Loucy (cell line): ENCODE data around the gene RBFOX2.
A peak's percentile ranks its signal among the peaks of the same experiment; 100 is the strongest.

Experiments
- H2AFZ ChIP-seq: fragments of 200-600 bp; sonication (generic); 2 replicates; pipeline ENCODE4 v1.6.0; 2016; ENCODE audit warnings: antibody characterized with exemption, mild to moderate bottlenecking, low read length, moderate library complexity
- H3F3A ChIP-seq: fragments of 200-600 bp; 2 replicates; pipeline ENCODE4 v1.6.0; 2016; ENCODE audit warnings: antibody characterized with exemption, low read depth, mild to moderate bottlenecking
- H3K27me3 ChIP-seq: fragments of 200-600 bp; sonication (generic); 2 replicates; pipeline ENCODE4 v1.6.1; 2014; ENCODE audit warnings: low read length, mild to moderate bottlenecking; ENCODE audit not compliant: insufficient read depth, poor library complexity, severe bottlenecking
- H3K36me3 ChIP-seq: fragments of 200-600 bp; sonication (generic); 2 replicates; pipeline ENCODE4 v1.6.1; 2016; ENCODE audit warnings: low read length; ENCODE audit not compliant: insufficient read depth
- H3K4me1 ChIP-seq: fragments of 200-600 bp; sonication (generic); 2 replicates; pipeline ENCODE4 v1.5.1; 2014; ENCODE audit warnings: low read length, mild to moderate bottlenecking; ENCODE audit not compliant: insufficient read depth, poor library complexity, severe bottlenecking
- H3K4me2 ChIP-seq: fragments of 200-600 bp; sonication (generic); 2 replicates; pipeline ENCODE4 v1.6.0; 2014; ENCODE audit warnings: antibody characterized with exemption, low read length, low read depth, mild to moderate bottlenecking; ENCODE audit not compliant: poor library complexity, severe bottlenecking
- H3K4me3 ChIP-seq: fragments of 200-600 bp; sonication (generic); 2 replicates; pipeline ENCODE4 v1.5.1; 2014; ENCODE audit warnings: low read length, mild to moderate bottlenecking, mixed read lengths; ENCODE audit not compliant: poor library complexity, severe bottlenecking
- H3K79me2 ChIP-seq: fragments of 200-600 bp; sonication (generic); 2 replicates; pipeline ENCODE4 v1.6.1; 2014; ENCODE audit warnings: low read length; ENCODE audit not compliant: insufficient read depth
- H3K9ac ChIP-seq: fragments of 200-600 bp; sonication (generic); 2 replicates; pipeline ENCODE4 v1.6.0; 2014; ENCODE audit warnings: mild to moderate bottlenecking, low read depth, low read length, moderate library complexity; ENCODE audit not compliant: poor library complexity, severe bottlenecking
- H3K9me2 ChIP-seq: fragments of 200-600 bp; sonication (generic); replicated peaks from 2 replicates; pipeline ENCODE4 v1.6.1; 2016; ENCODE audit warnings: low read depth, low read length, mixed read lengths
- H3K9me3 ChIP-seq: fragments of 200-600 bp; sonication (generic); 2 replicates; pipeline ENCODE4 v1.6.1; 2014; ENCODE audit warnings: mild to moderate bottlenecking, antibody characterized with exemption, low read length, low read depth; ENCODE audit not compliant: insufficient read depth
- H4K20me1 ChIP-seq: fragments of 200-600 bp; sonication (generic); 2 replicates; pipeline ENCODE4 v1.6.0; 2014; ENCODE audit warnings: antibody characterized with exemption, low read length, mild to moderate bottlenecking; ENCODE audit not compliant: insufficient read depth, poor library complexity, severe bottlenecking
- CTCF ChIP-seq: fragments of 200-600 bp; sonication (generic); conservative IDR thresholded peaks from 2 replicates; pipeline ENCODE4 v1.5.1; 2014; ENCODE audit warnings: mild to moderate bottlenecking, antibody characterized with exemption, low read length
- EZH2phosphoT487 ChIP-seq: fragments of 200-600 bp; IDR thresholded peaks from 2 replicates; pipeline ENCODE4 v1.6.1; 2018; ENCODE audit warnings: antibody characterized with exemption, mild to moderate bottlenecking, moderate library complexity, borderline replicate concordance

The RBFOX2 gene

DNA sequence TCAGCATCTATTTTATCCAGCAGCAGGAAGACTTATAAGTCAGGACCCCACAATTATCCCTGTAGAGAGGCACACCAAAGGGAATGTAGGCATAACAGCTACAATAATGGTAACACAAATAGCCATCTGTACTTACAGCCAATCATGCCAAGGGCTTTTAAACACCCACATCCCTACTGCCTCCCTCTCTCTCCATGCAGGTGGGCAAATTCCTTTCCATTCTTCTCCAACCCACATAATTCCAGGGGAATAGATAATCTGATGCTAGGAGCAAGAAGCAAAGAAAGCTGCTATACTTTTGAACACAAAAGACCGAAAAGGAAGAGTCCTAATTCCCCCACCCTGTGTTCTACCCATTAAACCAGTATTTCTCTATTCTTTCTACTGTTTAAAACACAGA is 46.7 kb downstream of the RBFOX2 start:
- H3K36me3 ChIP-seq = no peaks in the 10 kb centered on the region
- no peaks in the 10 kb centered on the region for H3F3A ChIP-seq
- peak overlapping the region; percentile 43 for H3K4me2 ChIP-seq
- H2AFZ ChIP-seq = no peak overlapping the region
- H3K79me2 ChIP-seq = no peaks in the 10 kb centered on the region
- no peaks in the 10 kb centered on the region for H3K9me3 ChIP-seq
- no peaks in the 10 kb centered on the region for H4K20me1 ChIP-seq
- no peak overlapping the region for H3K4me3 ChIP-seq
- H3K9me2 ChIP-seq = no peaks in the 10 kb centered on the region
- peaks cover 26% of the 10 kb centered on the region for H3K4me1 ChIP-seq
- no peak overlapping the region for H3K9ac ChIP-seq
- no peak for TF ChIP-seq EZH2phosphoT487
- TF ChIP-seq CTCF = no peak
- no peaks in the 10 kb centered on the region for H3K27me3 ChIP-seq

DNA sequence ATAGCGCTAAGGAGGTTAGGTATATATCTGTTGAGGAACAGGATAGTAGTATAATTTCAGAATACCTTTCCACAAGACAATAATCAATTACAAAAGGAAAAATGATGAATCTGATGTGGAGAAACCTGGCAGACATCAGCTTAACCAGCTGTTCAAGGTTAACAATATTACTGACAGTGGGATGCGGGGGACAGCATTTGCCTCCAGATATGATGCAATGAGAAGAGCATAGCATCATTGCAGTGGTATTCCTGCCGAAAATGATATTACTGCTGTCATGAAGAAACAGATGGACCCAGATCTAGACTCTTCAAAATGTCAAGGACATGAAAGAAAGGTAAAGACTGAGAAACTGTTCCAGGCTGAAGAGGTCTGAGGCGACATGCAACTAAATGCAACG is 49.7 kb downstream of the RBFOX2 start:
- no peak overlapping the region for H3K4me2 ChIP-seq
- no peaks in the 10 kb centered on the region for H4K20me1 ChIP-seq
- H3K4me3 ChIP-seq = no peak overlapping the region
- no peaks in the 10 kb centered on the region for H3K36me3 ChIP-seq
- no peak overlapping the region for H3K9ac ChIP-seq
- no peaks in the 10 kb centered on the region for H3F3A ChIP-seq
- no peaks in the 10 kb centered on the region for H3K9me3 ChIP-seq
- H2AFZ ChIP-seq = no peak overlapping the region
- peaks cover 30% of the 10 kb centered on the region for H3K4me1 ChIP-seq
- no peaks in the 10 kb centered on the region for H3K27me3 ChIP-seq
- no peaks in the 10 kb centered on the region for H3K79me2 ChIP-seq
- no peaks in the 10 kb centered on the region for H3K9me2 ChIP-seq
- TF ChIP-seq CTCF = no peak
- no peak for TF ChIP-seq EZH2phosphoT487

GRCh38 chr22:35978201-35978600 is 50.4 kb downstream of the RBFOX2 start:
- H2AFZ ChIP-seq = no peak overlapping the region
- no peak overlapping the region for H3K4me2 ChIP-seq
- H3K9me3 ChIP-seq = no peaks in the 10 kb centered on the region
- no peaks in the 10 kb centered on the region for H3F3A ChIP-seq
- H3K79me2 ChIP-seq = no peaks in the 10 kb centered on the region
- H3K9ac ChIP-seq = no peak overlapping the region
- TF ChIP-seq CTCF = no peak
- TF ChIP-seq EZH2phosphoT487 = no peak
- H3K4me1 ChIP-seq = peaks cover 30% of the 10 kb centered on the region
- H3K27me3 ChIP-seq = no peaks in the 10 kb centered on the region
- no peak overlapping the region for H3K4me3 ChIP-seq
- H3K36me3 ChIP-seq = no peaks in the 10 kb centered on the region
- H4K20me1 ChIP-seq = no peaks in the 10 kb centered on the region
- H3K9me2 ChIP-seq = no peaks in the 10 kb centered on the region
